SHP77 treated with DMSO at 0.1 percent for 48 hours (cell line): ENCODE measurements around the gene FAM78A.
A peak's percentile ranks its signal among the peaks of the same experiment; 100 is the strongest.
"Not testable (repeated sequence)": the region's sequence is repeated elsewhere in the genome, so short reads cannot be mapped to it uniquely, and the experiment has no call there.

Experiments
- DNase-seq: peaks from one replicate; lab custom pipeline; 2025; lab: John Stamatoyannopoulos, UW

The FAM78A gene

GRCh38 chr9:131263033-131263343, 13.3 kb downstream of the FAM78A start:
- not testable (repeated sequence) for DNase-seq

- no peak for DNase-seq
Measured at GRCh38 chr9:131262327-131263032, 13.8 kb downstream of the FAM78A start.

GRCh38 chr9:131260751-131261452, 15.4 kb downstream of the FAM78A start:
- DNase-seq = no peak

- no peak for DNase-seq
Measured at GRCh38 chr9:131259916-131260597, 16.3 kb downstream of the FAM78A start.

GRCh38 chr9:131259432-131259898, 16.8 kb downstream of the FAM78A start:
- no peak for DNase-seq

- DNase-seq = no peak
Measured at GRCh38 chr9:131258698-131259431, 17.4 kb downstream of the FAM78A start.

- no peak for DNase-seq
Measured at GRCh38 chr9:131258186-131258585, 18.1 kb downstream of the FAM78A start.

GRCh38 chr9:131257266-131258025, 18.9 kb downstream of the FAM78A start:
- no peak for DNase-seq

- DNase-seq = no peak
Measured at GRCh38 chr9:131255676-131256197, 20.6 kb downstream of the FAM78A start.

GRCh38 chr9:131254626-131255025, 21.7 kb downstream of the FAM78A start:
- no peak for DNase-seq

- DNase-seq = no peak
Measured at GRCh38 chr9:131253891-131254491, 22.3 kb downstream of the FAM78A start.

GRCh38 chr9:131252120-131252519, 24.2 kb downstream of the FAM78A start:
- DNase-seq = no peak

- no peak for DNase-seq
Measured at GRCh38 chr9:131246618-131247017, 29.7 kb downstream of the FAM78A start.

GRCh38 chr9:131244331-131244730, 32.0 kb downstream of the FAM78A start:
- DNase-seq = not testable (repeated sequence)

GRCh38 chr9:131240047-131240921, 36.0 kb downstream of the FAM78A start:
- DNase-seq = no peak

- DNase-seq = no peak
Measured at GRCh38 chr9:131239161-131239975, 36.9 kb downstream of the FAM78A start.

GRCh38 chr9:131238402-131239021, 37.8 kb downstream of the FAM78A start:
- DNase-seq = peak; percentile 40

- peak; percentile 56 for DNase-seq
Measured at GRCh38 chr9:131237931-131238401, 38.3 kb downstream of the FAM78A start.
